GM13977 (cell line): Measurements from ENCODE around the gene CDR2.

Experiments
- DNase-seq: peaks from one replicate; pipeline ENCODE4 v3.0.0; 2012; ENCODE audit warnings: low spot score
- CTCF ChIP-seq: IDR thresholded peaks from 2 replicates; pipeline ENCODE4 v1.5.1; 2012; ENCODE audit warnings: mild to moderate bottlenecking, control low read depth; ENCODE audit not compliant: insufficient read depth; ENCODE audit errors: extremely low read depth, missing control alignments
- in situ Hi-C: fragments of 300-500 bp; cut with MboI; formaldehyde crosslinking; loops from one replicate; pipeline ENCODE4 v1.12.0; 2022; ENCODE audit warnings: low sequenced_read_pairs, low pct_unique_long_range_greater_than_20kb, mixed read lengths, inconsistent platforms; ENCODE audit not compliant: unreplicated experiment

CDR2 gene

DNA sequence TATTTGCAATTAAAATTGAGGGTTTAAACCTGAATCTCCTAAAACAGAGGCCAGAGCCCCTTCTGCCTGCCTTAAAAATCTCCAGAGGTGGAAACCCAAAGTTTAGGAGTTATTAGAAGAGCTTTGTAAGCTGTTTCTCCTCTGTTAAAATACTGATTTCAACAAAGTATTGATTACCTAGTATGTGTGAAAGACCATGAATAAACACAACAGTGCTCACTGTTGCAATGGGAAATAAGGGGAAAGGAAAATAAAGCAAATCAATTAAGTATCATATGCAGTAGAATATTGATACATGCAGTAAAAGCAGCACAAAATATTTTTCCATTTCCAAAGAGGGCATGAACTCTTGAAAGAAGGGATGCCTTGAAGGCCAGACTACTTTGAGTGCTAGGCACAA lies 14.7 kb downstream of the CDR2 start:
- no peak for DNase-seq
- no peak for TF ChIP-seq CTCF
- in situ Hi-C loops: no loop called here

- DNase-seq: no peak
- in situ Hi-C loops: no loop called here
- TF ChIP-seq CTCF: no peak
Measured at GRCh38 chr16:22358000-22358399, 16.4 kb downstream of the CDR2 start.

DNA sequence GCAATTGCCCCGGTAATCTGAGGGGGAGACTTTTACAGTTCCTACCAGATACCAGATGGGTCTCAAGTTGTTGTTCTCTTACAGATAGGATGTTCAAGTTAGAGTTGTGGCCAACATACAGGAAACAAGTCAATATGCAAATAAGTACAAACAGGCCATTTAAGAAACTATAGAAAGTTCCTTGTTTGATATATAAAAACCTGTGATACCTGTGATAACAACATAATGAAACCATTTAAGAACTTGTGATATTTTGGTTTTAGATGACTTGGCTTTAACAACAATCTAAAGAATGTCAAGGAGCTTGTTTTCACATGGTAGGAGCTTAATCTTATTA lies 16.8 kb downstream of the CDR2 start:
- no peak for TF ChIP-seq CTCF
- DNase-seq: no peak
- in situ Hi-C loops: no loop called here

DNA sequence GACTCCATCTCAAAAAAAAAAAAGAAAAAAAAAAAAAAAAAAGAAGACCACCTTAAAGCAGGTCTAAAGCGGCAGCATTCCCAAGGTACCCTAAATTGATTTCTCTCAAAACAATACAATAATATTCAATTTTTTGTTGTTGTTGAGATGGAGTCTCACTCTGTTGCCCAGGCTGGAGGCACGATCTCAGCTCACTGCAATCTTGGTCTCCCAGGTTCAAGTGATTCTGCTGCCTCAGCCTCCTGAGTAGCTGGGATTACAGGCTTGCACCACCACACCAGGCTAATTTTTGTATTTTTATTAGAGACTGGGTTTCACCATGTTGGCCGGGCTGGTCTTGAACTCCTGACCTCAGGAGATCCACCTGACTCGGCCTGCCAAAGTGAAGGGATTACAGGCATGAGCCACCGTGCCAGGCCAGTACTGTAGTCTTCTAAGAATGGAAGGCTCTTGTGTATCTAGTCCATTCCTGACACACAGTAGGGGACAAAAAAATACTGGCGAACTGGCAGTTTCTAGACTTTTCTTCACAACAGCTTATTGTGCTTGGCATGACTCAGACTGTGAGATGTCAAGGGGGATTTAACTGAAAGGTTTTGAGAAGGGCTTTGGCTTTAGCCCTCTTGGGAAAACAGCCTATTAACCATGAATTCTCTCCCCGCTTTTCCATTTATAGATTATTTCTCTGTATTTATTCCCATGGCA lies 17.3 kb downstream of the CDR2 start:
- no peak for TF ChIP-seq CTCF
- in situ Hi-C loops: no loop called here
- DNase-seq: no peak

- TF ChIP-seq CTCF: no peak
- in situ Hi-C loops: no loop called here
- no peak for DNase-seq
Measured at GRCh38 chr16:22355487-22355908, 18.9 kb downstream of the CDR2 start.

- TF ChIP-seq CTCF: no peak
- in situ Hi-C loops: no loop called here
- DNase-seq: no peak
Measured at GRCh38 chr16:22353933-22354541, 20.4 kb downstream of the CDR2 start.
